ENCODE measurements around the gene ZBTB16. TPM values are rescaled to one million over a fixed set of nuclear protein-coding genes. Genes with fewer than 3 reads are reported as not detected.

ZBTB16 gene
- total RNA-seq, 1 donor from 2014 or later = 5.8 TPM

GRCh38 chr11:114252767-114253166 lies 193.3 kb downstream of the ZBTB16 start:
- intact Hi-C loops (cut with micrococcal nuclease) = no loop called here

DNA sequence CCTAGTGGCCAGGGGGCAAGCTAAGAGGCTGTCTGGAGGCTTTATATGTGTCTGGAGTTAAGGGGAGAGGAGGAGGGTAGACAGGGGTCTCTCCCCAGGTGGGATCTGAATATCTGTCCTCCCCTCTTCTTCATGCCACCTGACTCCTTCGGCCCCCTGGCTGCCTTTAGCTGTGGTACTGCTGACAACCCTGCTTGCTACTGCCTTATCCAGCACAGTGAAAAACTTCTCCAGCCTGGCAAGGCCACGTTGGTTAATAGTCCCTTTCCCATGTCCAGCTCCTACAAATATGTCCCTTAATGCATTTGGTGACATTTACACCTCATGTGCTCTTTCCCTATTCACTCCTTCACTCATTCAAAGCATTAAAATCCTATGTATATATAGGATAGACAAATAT lies 194.3 kb downstream of the ZBTB16 start:
- intact Hi-C loops (cut with micrococcal nuclease) = no loop called here

DNA sequence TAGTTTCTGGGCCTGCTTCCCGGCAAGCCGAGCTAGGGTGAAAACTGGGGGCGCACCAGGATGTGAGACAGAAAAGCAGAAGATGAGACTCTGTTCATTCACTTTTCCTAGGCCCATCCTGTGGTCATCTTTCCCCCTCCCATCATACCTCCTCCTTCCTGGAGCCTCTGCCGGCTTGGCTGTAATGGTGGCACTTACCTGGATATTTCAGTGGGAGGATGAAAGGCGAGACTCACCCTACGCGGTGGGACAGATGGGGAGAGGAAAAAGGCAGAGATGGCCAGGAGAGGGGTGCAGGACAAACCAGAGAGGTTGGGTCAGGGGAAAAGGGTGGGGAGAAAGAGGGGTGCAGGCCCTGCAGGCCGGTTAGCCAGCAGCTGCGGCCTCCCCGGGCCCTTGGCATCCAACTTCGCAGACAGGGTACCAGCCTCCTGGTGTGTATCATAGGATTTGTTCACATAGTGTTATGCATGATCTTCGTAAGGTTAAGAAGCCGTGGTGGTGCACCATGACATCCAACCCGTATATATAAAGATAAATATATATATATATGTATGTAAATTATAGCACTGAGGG lies 195.1 kb downstream of the ZBTB16 start:
- intact Hi-C loops (cut with micrococcal nuclease) = no loop called here

DNA sequence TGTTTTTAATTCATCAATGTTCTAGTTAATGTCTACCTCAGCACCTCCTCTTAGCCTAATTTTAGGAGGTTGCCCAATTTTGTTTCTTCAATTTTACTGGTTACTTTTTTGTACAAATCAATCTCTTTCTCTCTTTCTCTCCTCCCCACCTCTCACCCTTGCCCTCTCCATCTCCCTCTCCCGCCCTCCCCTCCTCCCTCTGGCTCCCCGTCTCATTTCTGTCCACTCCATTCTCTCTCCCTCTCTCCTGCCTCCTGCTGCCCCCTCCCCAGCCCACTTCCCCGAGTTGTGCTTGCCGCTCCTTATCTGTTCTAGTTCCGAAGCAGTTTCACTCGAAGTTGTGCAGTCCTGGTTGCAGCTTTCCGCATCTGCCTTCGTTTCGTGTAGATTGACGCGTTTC lies 195.8 kb downstream of the ZBTB16 start:
- intact Hi-C loops (cut with micrococcal nuclease) = no loop called here

DNA sequence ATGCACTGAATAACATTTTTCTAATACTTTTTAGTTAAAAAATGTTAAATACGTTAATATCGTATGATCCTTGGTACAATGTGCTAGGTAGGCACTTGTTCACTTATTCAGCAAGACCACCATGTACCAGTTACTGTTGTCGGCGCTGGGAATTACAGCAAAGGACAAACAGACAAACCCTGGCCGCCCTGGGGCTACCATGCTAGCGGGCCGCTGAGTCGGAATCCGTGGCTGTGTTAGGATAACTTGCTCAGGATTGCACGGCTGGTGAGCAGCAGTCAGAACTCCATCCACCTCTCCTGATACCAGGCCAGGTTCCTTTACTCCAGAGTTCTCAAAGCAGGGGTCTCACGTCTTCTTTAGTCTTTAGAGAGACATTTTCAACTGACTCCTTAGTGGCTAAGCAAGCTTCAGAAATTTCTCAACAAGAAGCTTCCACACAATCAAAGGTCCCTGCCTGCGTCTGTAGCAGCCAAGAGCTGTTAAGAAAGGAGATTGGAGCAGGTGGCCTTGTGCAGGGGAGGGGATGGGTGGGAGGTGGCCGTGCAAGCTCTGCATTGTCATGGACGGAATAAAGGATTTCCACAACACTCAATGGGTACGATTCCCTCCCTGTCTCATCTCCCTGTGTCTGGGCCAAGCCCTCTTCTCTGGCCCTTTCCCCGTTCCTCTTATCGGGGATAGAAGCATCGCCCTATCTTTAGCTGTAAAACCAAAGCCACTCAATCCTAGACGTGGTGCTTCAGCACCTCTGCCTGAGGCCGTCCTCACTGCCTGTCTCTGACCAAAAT lies 196.9 kb downstream of the ZBTB16 start:
- intact Hi-C loops (cut with micrococcal nuclease) = no loop called here

DNA sequence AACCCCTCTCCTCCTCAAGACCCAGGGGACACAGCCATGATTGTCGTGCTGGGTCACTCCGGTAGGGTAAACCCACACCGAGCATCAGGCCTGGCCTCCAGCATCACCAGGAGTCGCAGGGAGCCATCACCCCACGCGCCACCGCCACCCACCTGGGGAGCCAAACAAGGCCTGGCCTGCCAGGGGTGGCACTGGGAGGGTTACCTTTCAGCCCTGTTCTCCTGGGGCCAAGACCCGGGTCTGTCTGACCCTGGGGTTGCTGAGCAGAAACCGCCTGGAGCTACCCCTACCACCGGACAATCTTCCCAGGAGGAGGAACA lies 197.4 kb downstream of the ZBTB16 start:
- intact Hi-C loops (cut with micrococcal nuclease) = no loop called here

DNA sequence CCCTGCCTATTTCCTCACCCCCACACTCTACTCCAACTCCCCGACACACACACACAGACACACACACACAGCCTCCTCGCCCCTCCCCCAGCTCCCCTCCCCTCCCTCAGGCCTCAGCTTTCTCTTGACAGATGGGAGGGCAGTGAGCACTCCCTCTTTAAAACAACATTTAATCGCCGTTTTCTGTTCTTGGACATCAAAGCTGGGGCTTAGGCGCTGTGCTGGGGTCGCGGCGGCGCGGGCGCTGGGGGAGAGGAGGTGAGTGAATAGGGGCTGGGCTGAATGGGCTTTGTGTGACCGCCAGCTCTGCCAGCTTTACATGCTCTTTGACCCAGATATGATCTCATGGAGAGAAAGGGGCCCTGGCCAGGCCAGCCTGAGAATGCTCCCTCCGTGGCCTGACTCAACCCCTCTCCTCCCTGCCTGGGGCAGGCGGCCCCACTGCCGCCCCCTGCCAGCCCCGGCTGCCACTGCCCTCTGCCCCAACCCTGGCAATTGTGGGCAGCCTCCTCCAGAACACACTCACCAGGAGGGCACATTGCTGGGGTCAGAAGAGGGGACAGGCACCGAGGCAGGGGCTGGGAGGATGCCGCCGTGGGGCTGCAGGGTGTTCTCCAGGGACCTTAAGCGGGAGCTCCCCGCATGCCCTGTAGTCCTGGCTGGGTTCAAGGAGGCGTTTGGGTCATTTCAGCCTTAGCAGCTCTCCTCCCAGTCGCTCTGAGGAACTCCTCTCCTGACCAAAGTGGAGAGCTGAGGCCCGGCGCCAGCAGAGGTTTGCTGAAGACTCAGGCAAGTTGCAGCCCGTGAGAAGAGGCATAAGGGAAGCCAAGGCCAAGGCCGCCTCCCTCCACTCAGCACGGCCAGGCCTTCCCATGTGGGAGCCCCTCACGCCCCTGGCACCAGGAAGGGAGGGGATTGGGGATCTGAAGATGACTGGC lies 198.4 kb downstream of the ZBTB16 start:
- intact Hi-C loops (cut with micrococcal nuclease) = no loop called here

DNA sequence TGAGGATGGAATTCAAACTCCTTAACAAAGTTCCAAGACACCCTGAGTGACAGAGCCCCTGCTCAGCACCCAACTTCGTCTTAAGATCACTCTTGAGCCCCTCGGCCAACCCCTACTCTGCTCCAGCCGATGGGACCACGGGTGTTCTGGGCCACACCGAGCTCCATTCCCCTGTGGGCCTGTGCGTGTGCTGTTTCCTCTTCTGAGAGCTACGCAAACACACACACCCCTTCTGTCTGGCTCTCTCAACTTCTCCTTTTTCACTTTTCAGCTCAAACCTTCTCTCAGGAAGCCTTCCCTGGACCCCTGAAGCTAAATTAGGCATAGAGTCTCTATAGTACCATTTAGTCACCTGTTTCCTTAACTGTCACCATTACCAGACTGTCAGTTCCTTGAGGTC lies 199.2 kb downstream of the ZBTB16 start:
- intact Hi-C loops (cut with micrococcal nuclease) = no loop called here

DNA sequence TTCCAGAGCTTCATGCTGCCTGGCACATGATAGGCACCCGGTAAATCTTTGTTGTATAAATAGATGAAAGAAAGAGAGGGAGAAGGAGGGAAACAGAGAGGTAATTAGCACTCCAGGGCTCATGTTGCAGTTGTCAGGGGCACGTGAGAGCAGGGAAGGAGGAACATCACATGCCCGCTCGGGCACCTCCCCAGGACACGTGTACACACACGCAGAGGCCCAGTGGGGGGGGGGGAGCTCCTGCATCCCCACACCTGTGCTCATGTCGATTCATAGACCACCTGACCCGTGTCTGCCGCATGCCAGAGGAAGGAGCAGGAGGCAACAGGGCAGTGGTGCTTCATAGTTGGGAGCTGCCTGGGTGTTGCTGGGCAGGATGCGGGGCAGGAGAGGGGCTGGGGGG lies 199.6 kb downstream of the ZBTB16 start:
- intact Hi-C loops (cut with micrococcal nuclease) = no loop called here

GRCh38 chr11:114259551-114259983 lies 200.1 kb downstream of the ZBTB16 start:
- intact Hi-C loops (cut with micrococcal nuclease) = no loop called here

DNA sequence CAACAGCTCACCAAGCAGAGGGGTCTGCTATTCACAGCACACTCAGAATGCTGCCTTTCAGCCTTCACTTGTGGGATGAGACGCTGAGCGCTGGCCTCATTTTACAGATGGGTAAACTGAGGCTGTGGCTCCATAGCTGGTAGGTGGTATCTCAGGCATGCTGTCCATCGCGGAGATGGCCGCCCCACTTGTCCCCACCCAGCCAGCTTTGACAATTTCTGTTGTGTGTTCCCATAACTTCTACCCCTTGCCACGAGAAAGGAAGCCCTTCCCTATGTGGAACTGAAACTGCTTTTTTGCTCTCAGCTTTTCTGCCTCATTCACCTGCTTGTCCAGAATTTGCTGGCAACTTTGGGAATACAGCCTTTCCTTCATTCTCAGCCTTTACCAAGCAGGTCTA lies 200.6 kb downstream of the ZBTB16 start:
- intact Hi-C loops (cut with micrococcal nuclease) = loop anchor here (2.0 to 5.0 kb wide), 2 partner anchors 233 to 953 kb away; no protein-coding TSS in a partner anchor

DNA sequence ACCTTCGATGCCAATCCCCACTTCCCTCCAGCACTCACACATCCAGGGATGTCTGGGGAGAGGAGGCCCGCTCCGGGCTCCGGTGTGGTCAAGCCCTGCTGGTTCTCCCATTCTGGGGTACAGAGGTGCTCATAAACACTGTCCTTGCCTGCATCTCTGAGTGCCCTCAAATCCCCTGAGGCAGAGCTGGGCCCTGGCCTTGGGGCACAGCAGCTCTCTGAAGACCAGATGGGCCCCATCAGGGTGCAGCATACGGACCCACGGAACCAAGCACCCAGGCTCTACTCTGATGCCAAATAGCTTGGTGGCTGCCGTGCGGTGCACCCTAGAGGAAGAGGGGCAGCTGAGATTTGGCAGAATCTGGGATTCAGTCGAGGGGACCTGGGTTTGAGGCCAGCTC lies 201.0 kb downstream of the ZBTB16 start:
- intact Hi-C loops (cut with micrococcal nuclease) = loop anchor here (2.0 to 5.0 kb wide), 2 partner anchors 234 to 953 kb away; no protein-coding TSS in a partner anchor

GRCh38 chr11:114261791-114262190 lies 202.3 kb downstream of the ZBTB16 start:
- intact Hi-C loops (cut with micrococcal nuclease) = loop anchor here (1.0 to 5.0 kb wide), 8 partner anchors 101 to 954 kb away; partner anchors contain the start of gene ZBTB16

GRCh38 chr11:114262681-114263512 lies 203.4 kb downstream of the ZBTB16 start:
- intact Hi-C loops (cut with micrococcal nuclease) = loop anchor here (5.0 kb wide), 1 partner anchor 956 kb away; no protein-coding TSS in a partner anchor

DNA sequence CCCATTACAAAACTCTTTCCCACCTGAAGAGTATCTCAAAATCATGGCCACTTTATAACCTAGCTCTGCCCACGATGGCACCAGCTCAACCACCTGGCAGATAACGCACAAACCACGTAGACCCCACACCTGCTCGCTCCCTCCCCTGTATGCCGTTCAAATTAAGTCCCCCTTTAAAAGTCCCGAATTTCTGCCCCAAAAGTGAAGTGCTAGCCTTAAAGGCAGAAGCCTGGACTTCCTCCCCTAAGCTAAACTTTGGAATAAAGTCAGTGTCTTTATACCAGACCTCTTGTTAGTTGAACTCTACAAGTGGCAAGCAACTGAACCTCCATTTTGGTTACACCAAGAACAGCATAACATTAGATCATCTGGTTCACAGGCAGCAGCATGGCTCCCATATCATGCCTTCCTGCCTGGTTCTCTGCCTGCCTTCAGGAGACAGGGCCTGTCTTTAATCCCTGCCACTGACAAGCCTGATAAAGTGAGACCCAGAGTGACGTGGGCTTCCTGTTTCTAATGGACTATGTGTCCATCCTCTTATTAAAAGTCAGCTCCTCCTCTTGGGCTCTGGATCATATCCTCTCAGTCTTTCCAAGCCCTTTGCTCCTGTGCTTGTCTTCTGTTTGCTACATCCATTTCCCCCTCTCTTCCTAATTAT lies 204.1 kb downstream of the ZBTB16 start:
- intact Hi-C loops (cut with micrococcal nuclease) = loop anchor here (5.0 kb wide), 1 partner anchor 956 kb away; no protein-coding TSS in a partner anchor

GRCh38 chr11:114264381-114264780 lies 204.9 kb downstream of the ZBTB16 start:
- intact Hi-C loops (cut with micrococcal nuclease) = loop anchor here (5.0 kb wide), 1 partner anchor 957 kb away; no protein-coding TSS in a partner anchor

DNA sequence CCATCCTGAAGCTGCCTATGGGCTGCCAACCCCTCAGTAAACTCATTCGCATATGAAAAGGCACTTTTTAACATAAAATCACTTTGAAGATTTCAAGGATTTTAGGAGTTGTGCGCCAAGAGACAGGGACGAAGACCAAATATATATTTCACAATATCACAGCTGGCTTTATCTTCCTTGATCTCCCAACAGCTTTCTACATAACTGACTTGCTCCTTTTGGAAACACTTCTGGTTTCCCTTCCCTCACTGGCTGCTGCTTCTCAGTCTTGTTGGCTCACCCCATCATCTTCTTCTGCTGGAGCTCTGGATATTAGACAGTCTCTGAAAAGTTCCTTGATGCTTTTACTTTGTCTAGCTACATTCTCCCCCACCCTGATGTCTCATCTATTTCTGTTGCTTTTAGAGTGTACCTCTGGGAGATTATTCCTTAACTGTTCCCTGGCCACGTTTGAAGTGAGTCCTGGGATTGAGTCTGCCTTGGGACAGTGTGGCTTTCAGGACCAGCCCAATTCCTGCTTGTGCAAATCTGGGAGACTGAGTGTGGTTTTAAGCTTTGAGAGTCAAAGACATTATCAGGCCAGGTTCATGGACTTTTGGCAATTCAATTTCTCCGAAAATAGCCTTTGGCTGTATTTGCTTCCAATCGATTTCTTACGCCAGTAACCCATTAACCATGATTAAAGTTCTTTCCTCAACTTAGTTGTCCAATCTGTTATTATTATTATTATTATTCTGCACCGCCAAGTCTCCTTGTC lies 205.8 kb downstream of the ZBTB16 start:
- intact Hi-C loops (cut with micrococcal nuclease) = no loop called here

DNA sequence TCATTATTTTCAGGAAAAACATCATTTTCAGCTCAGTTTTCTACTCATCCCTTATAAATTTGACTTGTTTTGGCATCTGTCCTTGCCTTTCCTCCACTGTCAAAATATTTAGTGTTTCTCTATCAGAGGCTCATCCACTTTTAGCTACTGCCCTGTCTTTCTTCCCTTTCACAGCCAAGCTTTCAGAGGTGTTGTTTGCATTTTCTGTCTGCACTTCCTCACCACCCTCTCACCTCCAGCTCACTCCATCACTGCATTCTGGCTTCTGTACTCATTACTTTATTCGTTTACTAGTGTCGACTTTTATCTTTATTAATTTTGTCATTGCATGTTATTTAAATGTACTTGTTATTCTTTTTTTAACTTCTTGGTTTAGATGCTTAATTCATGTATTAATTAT lies 210.0 kb downstream of the ZBTB16 start:
- intact Hi-C loops (cut with micrococcal nuclease) = no loop called here

DNA sequence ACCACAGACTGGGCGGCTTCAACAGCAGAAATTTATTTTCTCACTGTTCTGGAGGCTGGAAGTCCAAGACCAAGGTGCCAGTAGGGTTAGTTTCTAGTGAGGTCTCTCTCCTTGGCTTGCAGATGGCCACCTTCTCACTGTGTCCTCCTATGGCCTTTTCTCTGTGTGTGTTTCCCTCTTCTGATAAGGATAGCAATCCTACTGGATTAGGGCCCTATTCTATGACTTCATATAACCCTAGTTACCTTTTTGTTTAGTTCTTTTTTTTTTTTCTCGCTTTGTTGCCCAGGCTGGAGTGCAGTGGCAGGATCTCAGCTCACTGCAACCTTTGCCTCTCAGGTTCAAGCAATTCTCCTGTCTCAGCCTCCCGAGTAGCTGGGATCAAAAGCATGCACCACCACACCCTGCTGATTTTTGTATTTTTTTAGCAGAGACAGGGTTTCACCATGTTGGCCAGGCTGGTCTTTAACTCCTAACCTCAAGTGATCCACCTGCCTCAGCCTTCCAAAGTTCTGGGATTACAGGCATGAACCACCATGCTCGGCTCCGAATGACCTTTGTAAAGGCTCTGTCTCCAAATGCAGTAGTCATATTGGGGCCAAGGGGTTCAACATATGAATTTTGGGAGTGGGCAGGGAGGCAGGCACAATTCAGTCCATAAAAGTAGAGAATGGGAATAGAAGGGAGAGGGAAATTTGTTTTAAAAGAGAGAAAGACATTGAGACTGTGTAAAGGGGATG lies 211.2 kb downstream of the ZBTB16 start:
- intact Hi-C loops (cut with micrococcal nuclease) = no loop called here
